Measurements from ENCODE around the gene CD2. TPM values are rescaled to one million over a fixed set of nuclear protein-coding genes. Genes with fewer than 3 reads are reported as not detected.

CD2 gene
- total RNA-seq, 1 experiment from 2014 or later = 0.10 TPM

- POLR2A ChIA-PET = no interaction called here
- no TSS peak for BruUV-seq (replicated peaks)
- ATAC-seq = no peak
Measured at GRCh38 chr1:116738673-116739370, 15.4 kb upstream of the CD2 start.

GRCh38 chr1:116739371-116740012, 14.7 kb upstream of the CD2 start:
- Histone ChIP-seq H3K27ac (ENCODE audit: low read length) (no peak overlapping the region), H3K4me1 (ENCODE audit: control insufficient read depth, insufficient read depth, low read length) (no peaks in the 10 kb centered on the region), H3K4me3 (ENCODE audit: low read depth in 2 of 2, low read length in 2 of 2) (no peak overlapping the region), H3K27me3 (ENCODE audit: control insufficient read depth, insufficient read depth, low read length) (no peaks in the 10 kb centered on the region), H3K36me3 (ENCODE audit: control insufficient read depth, insufficient read depth, low read length) (no peaks in the 10 kb centered on the region), H3K9me3 (ENCODE audit: control insufficient read depth, insufficient read depth, low read depth, low read length) (0 out of 2 replicates have a peak, but pooled peaks cover 3% of the 10 kb centered on the region)
- intact Hi-C loops (cut with micrococcal nuclease; ENCODE audit: unreplicated experiment) (no loop called here), in situ Hi-C loops (cut with HindIII; ENCODE audit: low pct_unique_long_range_greater_than_20kb, low sequenced_read_pairs) (no loop called here)
- DNase-seq (ENCODE audit: low read depth, low spot score) (no peak), ATAC-seq (no peak)
- ChIA-PET POLR2A (no interaction called here), CTCF (no interaction called here)
- no TSS peak for BruUV-seq (replicated peaks)
- TF ChIP-seq POLR2AphosphoS5 (IDR thresholded peaks at IDR 0.05; ENCODE audit: low read depth, low read length) = no peak
- TF ChIP-seq REST (IDR thresholded peaks at IDR 0.05; ENCODE audit: insufficient read depth in 1 of 2, low read depth in 2 of 2, low read length in 1 of 2) = no peak
- no peak for TF ChIP-seq TCF7L2 (IDR thresholded peaks at IDR 0.05; ENCODE audit: low read depth, low read length)
- no peak for TF ChIP-seq CTCF (IDR thresholded peaks at IDR 0.05)

More at GRCh38 chr1:116738673-116739370, 15.4 kb upstream of the CD2 start:
- in situ Hi-C loops (cut with HindIII; ENCODE audit: low pct_unique_long_range_greater_than_20kb, low sequenced_read_pairs) (no loop called here), intact Hi-C loops (cut with micrococcal nuclease; ENCODE audit: unreplicated experiment) (no loop called here)
- Histone ChIP-seq H3K4me3 (ENCODE audit: low read depth in 2 of 2, low read length in 2 of 2) (no peak overlapping the region), H3K4me1 (ENCODE audit: control insufficient read depth, insufficient read depth, low read length) (no peaks in the 10 kb centered on the region), H3K9me3 (ENCODE audit: control insufficient read depth, insufficient read depth, low read depth, low read length) (0 out of 2 replicates have a peak, but pooled peaks cover 3% of the 10 kb centered on the region), H3K27me3 (ENCODE audit: control insufficient read depth, insufficient read depth, low read length) (no peaks in the 10 kb centered on the region), H3K36me3 (ENCODE audit: control insufficient read depth, insufficient read depth, low read length) (no peaks in the 10 kb centered on the region), H3K27ac (ENCODE audit: low read length) (no peak overlapping the region)
- no peak for TF ChIP-seq SIN3A (IDR thresholded peaks at IDR 0.05; ENCODE audit: borderline replicate concordance, insufficient read depth, low read depth, low read length)
- no peak for TF ChIP-seq CTCF (IDR thresholded peaks at IDR 0.05)
- TF ChIP-seq TCF7L2 (IDR thresholded peaks at IDR 0.05; ENCODE audit: low read depth, low read length) = no peak
- no peak for TF ChIP-seq REST (IDR thresholded peaks at IDR 0.05; ENCODE audit: insufficient read depth in 1 of 2, low read depth in 2 of 2, low read length in 1 of 2)
- no peak for TF ChIP-seq POLR2AphosphoS5 (IDR thresholded peaks at IDR 0.05; ENCODE audit: low read depth, low read length)
- no peak for DNase-seq (ENCODE audit: low read depth, low spot score)
- CTCF ChIA-PET = interaction anchor here (0.5 kb wide), 1 partner anchor 314 kb away, joined by 6 read pairs; no protein-coding TSS in a partner anchor

All from Panc1 (cell line).